GDM1 (cell line): ENCODE results near the gene CNTFR.

Experiments
- DNase-seq: peaks from one replicate; lab custom pipeline; 2025; lab: John Stamatoyannopoulos, UW

Gene CNTFR

GRCh38 chr9:34572092-34572491, 17.4 kb downstream of the CNTFR start:
- DNase-seq = no peak

DNA sequence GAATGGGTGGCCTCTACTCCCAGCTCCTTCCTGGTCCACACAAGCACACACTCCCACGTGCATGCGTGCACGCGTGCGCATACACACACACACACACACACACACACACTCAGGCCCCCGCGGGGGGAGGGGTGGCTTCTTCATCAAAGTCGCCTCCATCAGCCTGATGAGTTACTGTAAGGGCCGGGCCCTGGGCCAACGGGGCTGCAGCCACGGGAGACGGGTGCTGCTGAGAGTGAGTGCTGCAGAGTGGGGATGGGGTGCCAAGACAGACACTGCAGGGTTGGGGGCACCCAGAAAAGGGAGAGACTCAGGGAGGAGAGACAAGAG, 18.1 kb downstream of the CNTFR start:
- DNase-seq = no peak

GRCh38 chr9:34570809-34571480, 18.6 kb downstream of the CNTFR start:
- DNase-seq = no peak

DNA sequence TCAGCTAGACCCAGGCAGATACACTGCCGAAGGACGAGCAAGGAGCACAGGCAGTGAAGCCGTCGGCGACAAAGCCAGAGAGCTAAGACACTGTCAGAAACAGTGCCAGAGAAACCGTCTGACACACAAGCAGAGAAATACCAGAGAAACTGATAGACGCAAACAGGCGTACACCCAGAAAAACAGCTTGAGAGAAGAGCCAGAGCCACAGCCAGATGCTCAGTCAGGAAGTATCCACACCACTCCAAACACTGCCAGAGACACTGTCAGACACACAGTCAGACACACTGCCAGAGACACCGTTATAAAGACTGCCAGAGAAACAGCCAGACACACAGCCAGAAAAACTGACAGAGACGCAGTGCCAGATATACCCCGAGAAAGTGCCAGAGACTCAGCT, 19.1 kb downstream of the CNTFR start:
- no peak for DNase-seq

GRCh38 chr9:34568774-34569173, 20.8 kb downstream of the CNTFR start:
- no peak for DNase-seq

DNA sequence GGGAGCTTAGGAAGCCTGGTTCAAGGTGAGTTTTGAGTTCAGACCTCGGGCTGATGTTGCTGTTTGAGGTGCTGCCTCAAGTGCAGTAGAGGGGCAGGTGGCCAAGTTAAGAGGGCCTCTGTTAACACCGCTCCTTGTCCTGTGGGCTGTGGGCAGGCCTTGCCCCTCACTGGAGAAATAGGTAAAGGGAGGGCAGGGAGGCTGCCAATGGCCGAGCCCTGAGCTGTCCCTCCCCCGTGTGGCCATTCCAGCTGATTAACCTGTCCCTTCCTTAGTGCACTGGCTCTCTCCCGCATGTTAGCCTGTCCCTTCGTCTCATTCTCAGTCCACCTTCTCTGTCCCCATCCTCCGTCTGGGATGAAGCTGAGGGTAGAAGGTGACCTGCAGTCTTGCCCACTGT, 21.4 kb downstream of the CNTFR start:
- no peak for DNase-seq

- no peak for DNase-seq
Observed at GRCh38 chr9:34566972-34567371, 22.6 kb downstream of the CNTFR start.

- DNase-seq = no peak
Observed at GRCh38 chr9:34566322-34566721, 23.2 kb downstream of the CNTFR start.

GRCh38 chr9:34565856-34566255, 23.7 kb downstream of the CNTFR start:
- no peak for DNase-seq

GRCh38 chr9:34564617-34565016, 24.9 kb downstream of the CNTFR start:
- DNase-seq = no peak

DNA sequence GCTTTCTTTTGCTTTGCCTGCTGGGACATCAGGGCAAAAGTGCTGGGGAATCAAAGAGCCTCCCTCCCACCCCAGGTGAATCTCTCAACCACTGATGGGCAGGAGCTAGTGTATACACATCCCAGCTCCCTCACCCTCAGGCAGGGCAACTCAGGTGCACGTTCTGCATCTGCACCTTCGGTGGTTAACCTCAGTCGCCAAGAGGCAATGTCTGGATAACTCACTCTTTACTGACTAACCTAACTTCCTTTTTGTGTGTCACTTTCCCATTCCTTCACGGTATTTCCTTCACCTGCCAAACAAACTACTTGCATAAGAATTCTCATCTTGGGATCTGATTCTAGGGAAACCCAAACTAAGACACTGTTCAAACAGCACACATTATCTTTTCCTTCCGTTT, 26.3 kb downstream of the CNTFR start:
- no peak for DNase-seq

DNA sequence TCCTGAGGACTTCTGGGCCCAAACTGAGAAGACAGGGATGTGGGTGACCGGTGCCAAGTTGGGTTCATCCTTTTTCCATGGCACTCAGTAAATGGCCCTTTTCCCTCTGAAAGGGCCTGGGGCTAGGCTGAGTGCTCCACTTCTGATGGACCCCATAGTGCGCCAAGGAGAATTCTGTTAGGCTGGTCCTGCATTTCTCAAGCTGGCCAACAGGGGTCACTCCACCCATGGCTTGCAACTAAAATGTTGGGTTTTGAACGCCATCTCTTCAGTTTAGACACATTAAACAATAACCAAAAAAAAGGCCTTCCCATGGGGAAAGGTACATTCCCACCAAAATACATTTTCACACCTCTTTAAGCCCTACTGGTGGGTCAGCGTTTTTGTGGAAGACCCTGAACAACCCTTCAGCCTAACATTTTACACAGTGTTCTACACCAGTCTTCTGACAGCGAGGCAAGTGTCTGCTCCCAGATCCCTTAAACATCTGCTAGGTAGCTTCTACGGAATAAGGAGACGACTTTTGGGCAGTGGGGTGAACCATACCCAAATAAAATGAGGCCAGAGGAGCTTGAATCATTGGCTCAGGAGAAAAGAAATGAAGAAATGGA, 27.3 kb downstream of the CNTFR start:
- DNase-seq = no peak

- no peak for DNase-seq
Observed at GRCh38 chr9:34560599-34561214, 28.8 kb downstream of the CNTFR start.

GRCh38 chr9:34559624-34560455, 29.7 kb downstream of the CNTFR start:
- no peak for DNase-seq

GRCh38 chr9:34558919-34559623, 30.5 kb downstream of the CNTFR start:
- DNase-seq = no peak

GRCh38 chr9:34558364-34558763, 31.2 kb downstream of the CNTFR start:
- no peak for DNase-seq

DNA sequence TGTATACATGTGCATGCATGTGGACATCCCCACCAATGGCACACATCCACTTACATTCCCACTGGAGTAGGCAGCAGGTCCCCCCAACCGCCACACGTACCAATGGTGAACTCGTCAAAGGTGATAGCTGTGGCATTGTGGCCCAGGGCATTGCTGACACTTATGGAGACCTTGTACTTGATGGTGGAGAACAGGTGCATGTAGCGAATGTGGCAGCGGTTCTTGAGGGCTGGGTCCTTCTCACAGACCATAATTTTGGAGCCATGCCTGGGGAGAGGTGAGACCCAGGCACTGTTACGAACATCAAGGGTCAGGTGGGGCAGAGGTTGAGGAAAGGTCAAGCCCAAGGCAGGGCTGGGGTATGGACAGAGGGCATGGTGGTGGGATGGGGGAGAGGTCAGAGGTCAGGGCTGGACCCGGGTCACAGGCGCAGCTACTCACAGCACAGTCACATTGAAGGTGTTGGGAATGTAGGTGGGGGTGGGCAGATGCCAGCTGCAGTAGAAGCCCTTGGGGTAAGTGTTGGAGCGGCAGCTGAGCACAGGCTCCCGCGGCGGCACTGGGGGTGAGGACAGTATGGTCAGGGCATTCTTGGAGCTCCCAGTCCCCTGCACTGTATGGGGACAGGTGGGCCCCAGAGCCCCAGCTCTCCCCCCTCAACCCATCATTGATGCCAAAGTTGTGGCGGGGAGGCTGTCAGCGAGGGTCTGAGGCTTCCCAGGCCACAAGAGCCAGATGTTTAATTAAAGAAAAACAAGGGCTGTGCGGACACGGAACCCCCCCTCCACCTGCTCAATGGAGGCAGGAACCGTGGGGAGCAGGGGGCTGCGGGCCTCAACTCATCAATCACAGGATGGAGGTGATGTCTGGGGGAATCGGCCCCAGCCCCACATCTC, 31.9 kb downstream of the CNTFR start:
- no peak for DNase-seq

- no peak for DNase-seq
Observed at GRCh38 chr9:34556949-34557348, 32.6 kb downstream of the CNTFR start.

DNA sequence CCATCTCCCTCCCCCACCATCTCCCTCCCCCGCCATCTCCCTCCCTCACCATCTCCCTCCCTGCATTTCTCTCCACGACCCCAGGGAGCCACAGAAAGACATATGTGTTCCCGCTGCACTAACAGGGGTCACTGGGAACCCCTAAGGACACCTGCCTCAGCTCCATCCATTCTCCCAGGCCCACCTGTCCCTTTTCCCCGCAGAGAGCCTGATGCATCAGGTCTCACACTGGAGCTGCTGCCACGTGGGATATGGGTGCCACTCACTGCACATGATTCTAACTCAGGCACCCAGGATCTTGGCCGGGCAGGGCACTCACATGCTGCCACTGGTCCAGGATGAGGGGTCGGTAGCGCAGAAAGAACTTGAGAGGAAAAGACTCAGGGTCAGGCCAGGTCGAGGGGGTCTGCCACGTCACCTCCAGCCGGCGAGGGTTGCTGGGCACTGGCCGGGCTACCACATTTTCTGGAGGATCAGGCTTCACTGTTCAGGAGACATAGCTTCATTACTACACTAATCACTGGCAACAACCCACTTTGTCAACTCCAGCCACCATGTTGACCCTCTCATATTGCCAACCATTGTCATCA, 33.5 kb downstream of the CNTFR start:
- no peak for DNase-seq

- no peak for DNase-seq
Observed at GRCh38 chr9:34555500-34555899, 34.0 kb downstream of the CNTFR start.

- DNase-seq = no peak
Observed at GRCh38 chr9:34555002-34555348, 34.5 kb downstream of the CNTFR start.
